ENCODE measurements around the gene ASB7.

The ASB7 gene

GRCh38 chr15:100692246-100692645, 89.9 kb downstream of the ASB7 start:
- DNase-seq: no peak
- H3K4me3 Mint-ChIP-seq: no peak overlapping the region
- TF ChIP-seq, protein P1, sequence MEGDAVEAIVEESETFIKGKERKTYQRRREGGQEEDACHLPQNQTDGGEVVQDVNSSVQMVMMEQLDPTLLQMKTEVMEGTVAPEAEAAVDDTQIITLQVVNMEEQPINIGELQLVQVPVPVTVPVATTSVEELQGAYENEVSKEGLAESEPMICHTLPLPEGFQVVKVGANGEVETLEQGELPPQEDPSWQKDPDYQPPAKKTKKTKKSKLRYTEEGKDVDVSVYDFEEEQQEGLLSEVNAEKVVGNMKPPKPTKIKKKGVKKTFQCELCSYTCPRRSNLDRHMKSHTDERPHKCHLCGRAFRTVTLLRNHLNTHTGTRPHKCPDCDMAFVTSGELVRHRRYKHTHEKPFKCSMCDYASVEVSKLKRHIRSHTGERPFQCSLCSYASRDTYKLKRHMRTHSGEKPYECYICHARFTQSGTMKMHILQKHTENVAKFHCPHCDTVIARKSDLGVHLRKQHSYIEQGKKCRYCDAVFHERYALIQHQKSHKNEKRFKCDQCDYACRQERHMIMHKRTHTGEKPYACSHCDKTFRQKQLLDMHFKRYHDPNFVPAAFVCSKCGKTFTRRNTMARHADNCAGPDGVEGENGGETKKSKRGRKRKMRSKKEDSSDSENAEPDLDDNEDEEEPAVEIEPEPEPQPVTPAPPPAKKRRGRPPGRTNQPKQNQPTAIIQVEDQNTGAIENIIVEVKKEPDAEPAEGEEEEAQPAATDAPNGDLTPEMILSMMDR (IDR thresholded peaks at IDR 0.05): no peak
- H3K9me3 Mint-ChIP-seq: peaks cover 8% of the 10 kb centered on the region
- H3K36me3 Mint-ChIP-seq (ENCODE audit: low read depth): no peaks in the 10 kb centered on the region
- no peak overlapping the region for H3K27ac Mint-ChIP-seq
- H3K27me3 Mint-ChIP-seq (ENCODE audit: low read depth, poor library complexity): peaks cover 24% of the 10 kb centered on the region
- peaks cover 7% of the 10 kb centered on the region for H3K4me1 Mint-ChIP-seq

DNA sequence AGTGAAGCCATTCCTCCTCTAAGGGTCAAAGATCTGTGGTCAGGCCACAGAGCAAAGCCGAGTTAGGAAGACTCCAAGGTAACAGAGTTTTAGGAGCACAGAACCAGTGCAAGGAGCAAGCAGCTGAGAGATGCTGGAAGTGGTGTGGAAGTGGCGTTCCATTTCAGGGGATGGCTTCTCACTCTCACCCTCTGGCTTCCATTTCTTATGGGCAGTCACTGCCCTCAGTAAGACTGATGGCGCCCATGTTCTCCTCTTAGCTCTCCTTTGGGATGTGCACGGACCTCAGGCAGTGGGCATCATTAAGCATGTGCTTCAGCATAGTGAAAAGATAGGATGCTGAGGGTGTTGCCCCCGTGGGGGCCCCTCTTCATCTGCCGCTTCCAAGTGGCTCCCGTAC, 90.3 kb downstream of the ASB7 start:
- H3K36me3 Mint-ChIP-seq (ENCODE audit: low read depth): no peaks in the 10 kb centered on the region
- no peak overlapping the region for H3K4me3 Mint-ChIP-seq
- no peak for DNase-seq
- H3K27me3 Mint-ChIP-seq (ENCODE audit: low read depth, poor library complexity): peaks cover 24% of the 10 kb centered on the region
- TF ChIP-seq, protein P1 (IDR thresholded peaks at IDR 0.05): no peak
- no peak overlapping the region for H3K27ac Mint-ChIP-seq
- H3K9me3 Mint-ChIP-seq: peaks cover 10% of the 10 kb centered on the region
- peaks cover 3% of the 10 kb centered on the region for H3K4me1 Mint-ChIP-seq

- H3K27ac Mint-ChIP-seq: no peak overlapping the region
- no peaks in the 10 kb centered on the region for H3K4me1 Mint-ChIP-seq
- TF ChIP-seq, protein P1 (IDR thresholded peaks at IDR 0.05): no peak
- peaks cover 24% of the 10 kb centered on the region for H3K27me3 Mint-ChIP-seq (ENCODE audit: low read depth, poor library complexity)
- peaks cover 10% of the 10 kb centered on the region for H3K9me3 Mint-ChIP-seq
- DNase-seq: no peak
- no peaks in the 10 kb centered on the region for H3K36me3 Mint-ChIP-seq (ENCODE audit: low read depth)
- H3K4me3 Mint-ChIP-seq: no peak overlapping the region
Observed at GRCh38 chr15:100693451-100693850, 91.1 kb downstream of the ASB7 start.

DNA sequence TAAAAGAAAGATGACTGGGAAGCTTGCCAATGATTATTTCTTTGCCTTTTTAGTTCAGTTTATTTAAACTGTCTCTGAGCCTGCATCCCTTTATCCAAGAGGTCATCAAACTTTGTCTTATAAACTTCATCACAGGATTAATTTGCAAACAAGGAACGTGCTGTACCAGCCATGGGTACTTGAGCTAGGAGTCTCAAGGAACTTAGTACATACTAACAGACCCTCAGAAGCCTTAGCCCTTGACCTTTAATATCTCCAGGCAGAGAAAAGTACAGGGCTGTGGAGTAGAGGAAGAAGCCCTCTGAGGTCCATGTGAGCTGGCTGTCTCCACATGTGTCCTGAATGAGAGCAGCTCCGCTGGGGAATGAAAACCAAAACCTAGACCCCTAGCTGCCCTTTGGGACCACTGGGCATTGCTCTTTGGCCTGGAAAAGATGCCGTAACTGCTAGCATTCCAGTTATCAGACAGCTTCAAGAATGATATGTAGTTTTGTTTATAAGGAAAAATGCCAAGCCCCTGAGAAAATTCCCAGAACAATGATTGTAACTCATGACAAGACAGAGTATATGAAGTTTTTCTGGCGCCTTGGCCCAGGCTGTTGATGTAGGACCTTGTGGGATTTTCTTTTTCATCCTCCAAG, 92.1 kb downstream of the ASB7 start:
- TF ChIP-seq, protein P1 (IDR thresholded peaks at IDR 0.05): no peak
- no peak for DNase-seq
- Mint-ChIP-seq H3K4me3 (no peak overlapping the region), H3K27ac (no peak overlapping the region), H3K4me1 (no peaks in the 10 kb centered on the region), H3K27me3 (ENCODE audit: low read depth, poor library complexity) (peaks cover 20% of the 10 kb centered on the region), H3K9me3 (peaks cover 10% of the 10 kb centered on the region), H3K36me3 (ENCODE audit: low read depth) (no peaks in the 10 kb centered on the region)

DNA sequence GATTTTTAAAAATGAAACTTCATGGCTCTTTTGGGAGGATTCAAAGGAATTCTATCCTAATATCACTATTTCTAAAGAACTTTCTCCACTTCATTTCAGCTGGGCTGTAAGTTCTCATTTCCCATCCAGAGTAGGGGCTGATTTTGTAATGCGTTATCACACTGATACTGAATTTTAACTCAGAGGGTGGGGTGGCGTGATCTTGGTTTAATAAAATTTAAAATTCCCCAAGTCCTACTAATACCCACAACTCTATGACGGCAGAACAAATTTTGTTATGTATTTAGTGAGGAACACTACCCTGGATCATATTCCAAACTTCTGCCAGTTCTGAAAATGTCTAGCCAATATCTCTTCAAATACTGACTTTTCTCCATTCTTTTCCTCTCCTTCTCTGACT, 92.7 kb downstream of the ASB7 start:
- Mint-ChIP-seq H3K27me3 (ENCODE audit: low read depth, poor library complexity) (peaks cover 20% of the 10 kb centered on the region), H3K27ac (no peak overlapping the region), H3K4me1 (no peaks in the 10 kb centered on the region), H3K4me3 (no peak overlapping the region), H3K36me3 (ENCODE audit: low read depth) (no peaks in the 10 kb centered on the region), H3K9me3 (peaks cover 10% of the 10 kb centered on the region)
- TF ChIP-seq, protein P1 (IDR thresholded peaks at IDR 0.05): no peak
- no peak for DNase-seq

- H3K9me3 Mint-ChIP-seq: peaks cover 10% of the 10 kb centered on the region
- TF ChIP-seq, protein P1 (IDR thresholded peaks at IDR 0.05): no peak
- H3K36me3 Mint-ChIP-seq (ENCODE audit: low read depth): no peaks in the 10 kb centered on the region
- peaks cover 15% of the 10 kb centered on the region for H3K27me3 Mint-ChIP-seq (ENCODE audit: low read depth, poor library complexity)
- DNase-seq: no peak
- no peaks in the 10 kb centered on the region for H3K4me1 Mint-ChIP-seq
- no peak overlapping the region for H3K4me3 Mint-ChIP-seq
- no peak overlapping the region for H3K27ac Mint-ChIP-seq
Observed at GRCh38 chr15:100696452-100696851, 94.1 kb downstream of the ASB7 start.
